DMS114 treated with DMSO at 0.1 percent for 48 hours (cell line): ENCODE data around the gene BNC1.
"Not testable (repeated sequence)": the region's sequence is repeated elsewhere in the genome, so short reads cannot be mapped to it uniquely, and the experiment has no call there.

Experiments
- DNase-seq: peaks from one replicate; lab custom pipeline; 2025; ENCODE audit not compliant: unreplicated experiment; lab: John Stamatoyannopoulos, UW

Gene BNC1

GRCh38 chr15:83293201-83293600 is 8.7 kb upstream of the BNC1 start:
- no peak for DNase-seq

- no peak for DNase-seq
Measured at GRCh38 chr15:83292317-83292716, 7.9 kb upstream of the BNC1 start.

GRCh38 chr15:83290236-83290635 is 5.8 kb upstream of the BNC1 start:
- no peak for DNase-seq

- no peak for DNase-seq
Measured at GRCh38 chr15:83289160-83289559, 4.7 kb upstream of the BNC1 start.

- no peak for DNase-seq
Measured at GRCh38 chr15:83288381-83288801, 3.9 kb upstream of the BNC1 start.

GRCh38 chr15:83287541-83288027 is 3.1 kb upstream of the BNC1 start:
- DNase-seq: no peak

GRCh38 chr15:83285979-83286553 is 1.6 kb upstream of the BNC1 start:
- no peak for DNase-seq

- DNase-seq: no peak
Measured at GRCh38 chr15:83285284-83285978, 967 bp upstream of the BNC1 start.

GRCh38 chr15:83283813-83284558 is 478 bp downstream of the BNC1 start:
- peak; percentile 22 for DNase-seq

- no peak for DNase-seq
Measured at GRCh38 chr15:83283138-83283812, 1.2 kb downstream of the BNC1 start.

GRCh38 chr15:83282776-83283137 is 1.7 kb downstream of the BNC1 start:
- DNase-seq: no peak

GRCh38 chr15:83282141-83282540 is 2.3 kb downstream of the BNC1 start:
- no peak for DNase-seq

GRCh38 chr15:83278191-83278590 is 6.3 kb downstream of the BNC1 start:
- no peak for DNase-seq

GRCh38 chr15:83276661-83277060 is 7.8 kb downstream of the BNC1 start:
- no peak for DNase-seq

GRCh38 chr15:83275412-83275811 is 9.1 kb downstream of the BNC1 start:
- DNase-seq: no peak

GRCh38 chr15:83270176-83270575 is 14.3 kb downstream of the BNC1 start:
- no peak for DNase-seq

GRCh38 chr15:83268147-83268546 is 16.3 kb downstream of the BNC1 start:
- DNase-seq: no peak

GRCh38 chr15:83262594-83263315 is 21.7 kb downstream of the BNC1 start:
- DNase-seq: no peak

GRCh38 chr15:83262181-83262580 is 22.3 kb downstream of the BNC1 start:
- DNase-seq: not testable (repeated sequence)

- DNase-seq: no peak
Measured at GRCh38 chr15:83250781-83251180, 33.7 kb downstream of the BNC1 start.

GRCh38 chr15:83249030-83249343 is 35.5 kb downstream of the BNC1 start:
- no peak for DNase-seq
